GM23248 (cell line): Measurements from ENCODE around the gene CTNNA3.

Source experiments
- EZH2 ChIP-seq: fragments of 200-600 bp; sonication (generic); IDR thresholded peaks from 2 replicates; pipeline ENCODE4 v1.6.1; 2018; ENCODE audit warnings: antibody characterized with exemption, mild to moderate bottlenecking; ENCODE audit not compliant: insufficient read depth, poor library complexity, severe bottlenecking
- EZH2phosphoT487 ChIP-seq: fragments of 200-600 bp; sonication (generic); IDR thresholded peaks from 2 replicates; pipeline ENCODE4 v1.6.1; 2018; ENCODE audit warnings: antibody characterized with exemption, moderate library complexity, mild to moderate bottlenecking, low read depth; ENCODE audit not compliant: insufficient read depth

DNA sequence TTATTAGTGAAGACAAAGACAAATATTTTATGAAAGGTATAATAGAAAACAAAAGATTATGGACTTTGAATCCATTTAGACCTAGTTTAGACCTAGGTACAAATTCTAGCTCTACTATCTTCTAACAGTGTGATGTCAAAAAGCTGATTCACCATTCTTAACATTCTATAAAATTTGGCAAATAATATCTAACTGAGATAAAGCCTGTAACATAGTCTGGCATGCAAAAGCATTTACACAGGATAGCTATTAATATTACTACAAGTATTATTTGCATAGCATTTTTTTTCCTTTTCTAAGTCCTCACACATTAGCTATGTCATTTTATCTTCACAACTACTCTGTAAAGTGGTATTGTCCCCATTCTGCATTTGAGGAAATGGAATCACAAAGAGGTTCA is 949.7 kb downstream of the CTNNA3 start:
- TF ChIP-seq EZH2 (no peak), EZH2phosphoT487 (no peak)
